Jurkat, Clone E6-1 (cell line): Measurements from ENCODE around the gene OR1N2.
"Not testable (repeated sequence)": the region's sequence is repeated elsewhere in the genome, so short reads cannot be mapped to it uniquely, and the experiment has no call there.

Experiments used
- DNase-seq: peaks from one replicate; pipeline ENCODE4 v3.0.0-alpha.2; 2011; ENCODE audit warnings: low read depth, low spot score
- H3K4me3 ChIP-seq: 2 replicates; pipeline ENCODE4 v1.5.1; 2011; ENCODE audit warnings: mild to moderate bottlenecking, low read length, control low read depth, moderate library complexity

The OR1N2 gene

GRCh38 chr9:122583284-122583683 is 30.4 kb downstream of the OR1N2 start, which contains the start of gene OR1L8:
TSS of gene OR1L8 (minus strand) at chr9:122583384. CDS start at chr9:122568477, 14,907 bp downstream.
- not testable (repeated sequence) for DNase-seq, H3K4me3 ChIP-seq
